DMS114 treated with DMSO at 0.1 percent for 48 hours (cell line): ENCODE data around the gene LCE2C.

Source experiments
- DNase-seq: peaks from one replicate; lab custom pipeline; 2025; ENCODE audit not compliant: unreplicated experiment; lab: John Stamatoyannopoulos, UW

Gene LCE2C

GRCh38 chr1:152718238-152718637 is 43.2 kb downstream of the LCE2C start:
- no peak for DNase-seq

GRCh38 chr1:152725261-152725660 is 50.2 kb downstream of the LCE2C start:
- no peak for DNase-seq
